H7 (cell line): ENCODE data around the gene RNF225. TPM values are rescaled to one million over a fixed set of nuclear protein-coding genes. Genes with fewer than 3 reads are reported as not detected.

ENCODE experiments used
- total RNA-seq: library from RNA; depleted of rRNA; stranded (reverse); fragments of >200 nt; shearing (Covaris generic); gene quantifications from 2 replicates; pipeline ENCODE4 v1.2.3, GENCODE V29; 2014; rRNA removed

Gene RNF225
- total RNA-seq, 1 experiment from 2014 or later = not detected

Other genes with a start within 250 kb of the RNF225 start
- 9.1 and 14.2 TPM in 2 replicates for gene ZNF329, start 244.9 kb upstream of the RNF225 start, total RNA-seq
- gene ZNF274, start 212.6 kb upstream of the RNF225 start, total RNA-seq = 18.8 and 26.0 TPM in 2 replicates
- 31.6 and 35.4 TPM in 2 replicates for gene ZNF544, start 166.7 kb upstream of the RNF225 start, total RNA-seq
- gene ZNF8, start 116.7 kb upstream of the RNF225 start, total RNA-seq = 9.4 and 11.9 TPM in 2 replicates
- 21.7 and 24.8 TPM in 2 replicates for gene ERVK3-1, start 90.3 kb upstream of the RNF225 start, total RNA-seq
- 2.6 and 2.7 TPM in 2 replicates for gene ZSCAN22, start 68.7 kb upstream of the RNF225 start, total RNA-seq
- 33.8 and 45.5 TPM in 2 replicates for gene A1BG, start 42.2 kb upstream of the RNF225 start, total RNA-seq
- gene ZNF497, start 32.9 kb upstream of the RNF225 start, total RNA-seq = 3.0 and 3.2 TPM in 2 replicates
- gene ZNF837, start 14.6 kb upstream of the RNF225 start, total RNA-seq = 4.4 and 7.7 TPM in 2 replicates
- gene RPS5, start 8.4 kb upstream of the RNF225 start, total RNA-seq = 2,794 and 2,937 TPM in 2 replicates
- 3.7 and 10.2 TPM in 2 replicates for gene ZNF584, start 13.0 kb downstream of the RNF225 start, total RNA-seq
- 2.1 and 3.8 TPM in 2 replicates for gene ZNF132, start 44.5 kb downstream of the RNF225 start, total RNA-seq
- gene ZNF324B, start 56.0 kb downstream of the RNF225 start, total RNA-seq = 2.6 and 4.7 TPM in 2 replicates
- 6.6 and 6.8 TPM in 2 replicates for gene ZNF324, start 71.4 kb downstream of the RNF225 start, total RNA-seq
- gene ZNF446, start 80.7 kb downstream of the RNF225 start, total RNA-seq = 7.4 and 8.4 TPM in 2 replicates
- 19.4 and 23.9 TPM in 2 replicates for gene SLC27A5, start 116.3 kb downstream of the RNF225 start, total RNA-seq
- gene ZBTB45, start 124.2 kb downstream of the RNF225 start, total RNA-seq = 12.6 and 20.4 TPM in 2 replicates
- gene TRIM28, start 148.4 kb downstream of the RNF225 start, total RNA-seq = 1,648 and 1,979 TPM in 2 replicates
- gene CHMP2A, start 159.4 kb downstream of the RNF225 start, total RNA-seq = 85.9 and 96.2 TPM in 2 replicates
- 131 and 188 TPM in 2 replicates for gene UBE2M, start 163.0 kb downstream of the RNF225 start, total RNA-seq
- gene MZF1, start 177.7 kb downstream of the RNF225 start, total RNA-seq = 11.0 and 12.5 TPM in 2 replicates